Right atrium auricular region (tissue), 2 donors: Measurements from ENCODE around the gene KIF4A. TPM values are rescaled to one million over a fixed set of nuclear protein-coding genes. Genes with fewer than 3 reads are reported as not detected.

ENCODE experiments used
- DNase-seq: peaks from one replicate; pipeline ENCODE4 v3.0.0-alpha.2; 2019; ENCODE audit warnings: low spot score
- H3K27ac ChIP-seq, 2 donors: fragments of 200-600 bp; sonication (generic); 1 replicate in 1 of 2; 2 replicates in 1 of 2; pipeline ENCODE4 v1.5.1; 2016 to 2019
- H3K27me3 ChIP-seq, 2 donors: fragments of 200-600 bp; sonication (generic); one replicate each; pipeline versions ENCODE4 v1.5.1 to v1.6.0; 2017 to 2019
- H3K36me3 ChIP-seq: fragments of 200-600 bp; sonication (generic); one replicate; pipeline ENCODE4 v1.5.1; 2016
- H3K4me1 ChIP-seq, 2 donors: fragments of 200-600 bp; sonication (generic); one replicate each; pipeline versions ENCODE4 v1.5.1 to v1.6.0; 2017 to 2019
- H3K4me3 ChIP-seq, 2 donors: fragments of 200-600 bp; sonication (generic); 1 replicate in 1 of 2; 2 replicates in 1 of 2; pipeline ENCODE4 v1.5.1; 2017 to 2019; ENCODE audit warnings: mild to moderate bottlenecking in 1 of 2, moderate library complexity in 1 of 2
- H3K9me3 ChIP-seq, 2 donors: fragments of 200-600 bp; sonication (generic); one replicate each; pipeline ENCODE4 v1.5.1; 2019
- CTCF ChIP-seq, 2 donors: fragments of 200-600 bp; sonication (generic); IDR thresholded peaks; one replicate each; pipeline ENCODE4 v1.5.1; 2019; ENCODE audit warnings: antibody characterized with exemption in 2 of 2
- total RNA-seq, 2 donors: library from RNA; depleted of rRNA; stranded (reverse); fragments of >200 nt; gene quantifications; one replicate each; pipeline ENCODE4 v1.1.0, GENCODE V29; 2016

The KIF4A gene
- total RNA-seq, 2 donors from 2014 or later = 0.08 to 0.41 TPM

GRCh38 chrX:70434352-70434866 is 144.5 kb downstream of the KIF4A start:
- Histone ChIP-seq H3K9me3 (no peaks in the 10 kb centered on the region), H3K4me1 (peaks cover 0 to 7% of the 10 kb centered on the region in 2 donors), H3K27ac (peak overlapping the region; percentile 82 to 93), H3K27me3 (no peaks in the 10 kb centered on the region), H3K4me3 (peak overlapping the region; percentile 53 to 60), H3K36me3 (no peaks in the 10 kb centered on the region)
- no peak for TF ChIP-seq CTCF (IDR thresholded peaks at IDR 0.05)
- peak; percentile 85 for DNase-seq

DNA sequence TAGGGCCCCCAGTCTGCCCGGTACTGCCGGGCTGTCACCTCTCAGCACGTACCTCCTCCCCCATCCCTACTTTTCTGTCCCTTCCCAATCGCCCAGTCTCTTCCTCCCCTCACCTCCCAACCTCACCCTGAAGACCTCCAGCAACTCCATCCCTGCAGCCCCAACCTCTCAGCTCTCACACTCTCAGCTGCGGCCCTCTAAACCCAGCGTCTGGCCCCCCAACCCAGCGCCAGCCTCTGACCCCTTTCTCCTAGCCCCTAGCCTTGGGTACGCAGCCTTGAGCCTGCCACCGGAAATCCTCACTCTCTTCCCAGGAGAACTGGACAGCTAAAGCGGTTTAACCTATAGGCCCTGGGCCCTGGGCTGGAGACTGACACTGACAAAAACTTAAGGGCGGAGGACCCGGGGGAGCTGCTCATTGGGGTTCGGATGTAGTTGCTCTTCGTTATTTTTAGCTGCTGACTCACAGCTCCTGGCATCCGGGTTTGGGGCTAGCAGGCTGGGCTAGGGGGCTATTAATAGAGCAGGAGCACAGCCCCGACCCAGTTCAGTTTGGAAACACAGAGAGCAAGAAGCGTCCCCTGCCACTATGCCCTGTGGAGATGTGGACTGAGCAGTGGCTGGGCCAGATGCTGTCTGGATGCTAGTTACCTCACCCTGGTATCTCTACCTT is 145.1 kb downstream of the KIF4A start:
- H3K27ac ChIP-seq = peak overlapping the region; percentile 82 to 93
- no peak for TF ChIP-seq CTCF (IDR thresholded peaks at IDR 0.05)
- H3K36me3 ChIP-seq = no peaks in the 10 kb centered on the region
- peak overlapping the region; percentile 53 to 60 for H3K4me3 ChIP-seq
- H3K27me3 ChIP-seq = no peaks in the 10 kb centered on the region
- H3K9me3 ChIP-seq = no peaks in the 10 kb centered on the region
- peaks cover 0 to 7% of the 10 kb centered on the region in 2 donors for H3K4me1 ChIP-seq
- no peak for DNase-seq

DNA sequence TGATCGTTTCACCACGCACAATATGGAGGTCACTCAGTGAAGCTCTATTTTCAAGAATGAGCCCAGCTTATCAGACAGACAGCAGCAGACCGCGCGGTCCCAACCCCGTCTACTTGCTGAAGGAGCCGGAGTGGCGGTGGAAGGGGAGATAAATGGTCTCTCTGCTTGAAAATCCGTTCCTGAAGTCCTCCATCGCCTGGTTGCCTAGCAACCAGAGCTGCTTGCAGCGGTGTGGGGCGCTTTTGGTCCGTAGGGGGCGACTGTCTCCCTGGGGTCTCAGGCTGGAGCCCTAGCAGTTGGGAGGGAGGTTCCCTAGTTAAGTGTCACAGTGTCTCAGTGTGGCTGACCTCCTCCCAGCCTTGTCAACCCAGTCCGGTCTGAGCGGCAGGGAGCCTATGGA is 146.4 kb downstream of the KIF4A start:
- Histone ChIP-seq H3K36me3 (no peaks in the 10 kb centered on the region), H3K27ac (peak overlapping the region; percentile 82 to 93), H3K9me3 (no peaks in the 10 kb centered on the region), H3K4me1 (peaks cover 0 to 7% of the 10 kb centered on the region in 2 donors), H3K4me3 (no peak overlapping the region), H3K27me3 (no peaks in the 10 kb centered on the region)
- no peak for DNase-seq
- no peak for TF ChIP-seq CTCF (IDR thresholded peaks at IDR 0.05)

GRCh38 chrX:70437011-70437410 is 147.1 kb downstream of the KIF4A start:
- Histone ChIP-seq H3K9me3 (no peaks in the 10 kb centered on the region), H3K27me3 (no peaks in the 10 kb centered on the region), H3K4me1 (peaks cover 0 to 7% of the 10 kb centered on the region in 2 donors), H3K36me3 (no peaks in the 10 kb centered on the region), H3K4me3 (no peak overlapping the region), H3K27ac (no peak overlapping the region)
- DNase-seq = no peak
- TF ChIP-seq CTCF (IDR thresholded peaks at IDR 0.05) = no peak

DNA sequence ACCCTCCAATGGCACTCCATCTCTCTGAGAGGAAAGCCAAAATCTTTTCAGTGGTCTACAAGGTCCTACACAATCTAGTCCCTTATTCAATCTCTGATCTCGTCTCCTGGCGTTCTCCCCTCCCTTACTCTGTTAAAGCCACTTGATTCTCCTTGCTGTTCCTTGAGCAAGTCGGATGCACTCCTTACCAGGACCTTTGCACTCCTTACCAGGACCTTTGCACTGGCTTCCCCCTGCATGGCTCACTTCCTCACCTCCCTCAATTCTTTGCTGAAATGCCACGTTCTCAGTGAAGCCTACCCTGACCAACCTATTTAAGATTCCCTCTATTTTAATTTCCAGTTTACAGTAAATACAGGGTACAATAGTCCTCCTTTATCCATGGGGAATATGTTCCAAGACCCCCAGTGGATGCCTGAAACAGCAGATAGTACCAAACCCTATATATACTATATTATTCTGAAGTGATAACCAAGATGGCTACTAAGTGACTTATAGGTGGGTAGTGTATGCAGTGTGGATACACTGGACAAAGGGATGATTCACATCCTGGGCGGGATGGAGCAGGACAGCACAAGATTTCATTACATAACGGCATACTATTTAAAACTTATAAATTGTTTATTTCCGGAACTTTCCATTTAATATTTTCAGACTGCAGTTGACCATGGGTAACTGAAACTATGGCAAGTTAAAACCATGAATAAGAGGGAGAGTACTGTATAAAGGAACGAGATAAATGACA is 148.2 kb downstream of the KIF4A start:
- TF ChIP-seq CTCF (IDR thresholded peaks at IDR 0.05) = no peak
- H3K4me1 ChIP-seq = peaks cover 0 to 7% of the 10 kb centered on the region in 2 donors
- no peaks in the 10 kb centered on the region for H3K9me3 ChIP-seq
- H3K4me3 ChIP-seq = no peak overlapping the region
- H3K27me3 ChIP-seq = no peaks in the 10 kb centered on the region
- no peak overlapping the region for H3K27ac ChIP-seq
- H3K36me3 ChIP-seq = no peaks in the 10 kb centered on the region
- no peak for DNase-seq
